DND-41 (cell line): ENCODE data around the gene TGM3.

Source experiments
- CTCF ChIP-seq: IDR thresholded peaks from 2 replicates; pipeline ENCODE4 v1.5.1; 2012; ENCODE audit warnings: borderline replicate concordance, low read length, moderate library complexity, mild to moderate bottlenecking; ENCODE audit not compliant: poor library complexity, severe bottlenecking; ENCODE audit errors: extremely low read depth
- EZH2 ChIP-seq: IDR thresholded peaks from 3 replicates; pipeline ENCODE4 v1.6.1; 2012; ENCODE audit warnings: borderline replicate concordance, low read depth, mild to moderate bottlenecking, moderate library complexity, low read length, inconsistent platforms; ENCODE audit not compliant: severe bottlenecking

GRCh38 chr20:2381303-2381702 lies 85.5 kb downstream of the TGM3 start:
- TF ChIP-seq CTCF (no peak), EZH2 (no peak)
